HCT116 (cell line): ENCODE data around the gene KCNB1. TPM values are rescaled to one million over a fixed set of nuclear protein-coding genes. Genes with fewer than 3 reads are reported as not detected.

Experiments used
- ATAC-seq: fragments of 200-7000 bp; cut with Tn5 transposase; 2 replicates; pipeline ENCODE4 v1.9.1; 2020; ENCODE audit warnings: mild to moderate bottlenecking, moderate library complexity
- BruUV-seq: library from RNA; stranded (reverse); fragments of 400-500 nt; replicated peaks from 2 replicates; lab custom pipeline; 2021; lab: Mats Ljungman, UMichigan
- CTCF ChIA-PET: fragments of 300-600 bp; sonication (Branson Sonifier 250); formaldehyde crosslinking; loops from one replicate; lab custom pipeline; 2021; ENCODE audit warnings: antibody characterized with exemption; lab: Charles Lee
- POLR2A ChIA-PET: fragments of 300-600, 350-600 bp; sonication (Branson Sonifier 250); formaldehyde crosslinking; loops from one replicate; lab custom pipeline; 2021; ENCODE audit warnings: antibody characterized with exemption; lab: Charles Lee
- RAD21 ChIA-PET, 2 experiments: fragments of 300-600 bp; sonication (Branson Sonifier 250); formaldehyde crosslinking; loops; one replicate each; lab custom pipeline; 2023; ENCODE audit warnings: low total read pairs in 2 of 2; ENCODE audit not compliant: uncharacterized antibody in 2 of 2, unreplicated experiment in 2 of 2, low non-redundant PET in 1 of 2; lab: Charles Lee
- DNase-seq: peaks from one replicate; pipeline ENCODE4 v3.0.0-alpha.2; 2010; ENCODE audit warnings: low read depth, low spot score
- H2AFZ ChIP-seq: fragments of 200-600 bp; shearing (Covaris generic), sonication (generic); 2 replicates; pipeline ENCODE4 v1.6.1; 2017; ENCODE audit warnings: low read depth, mixed run types, mixed read lengths, antibody characterized with exemption, low read length; ENCODE audit not compliant: poor library complexity, severe bottlenecking
- H3K27ac ChIP-seq: 2 replicates; pipeline ENCODE4 v1.5.1; 2012; ENCODE audit warnings: low read depth, low read length
- H3K27me3 ChIP-seq: fragments of 200-600 bp; sonication (generic); 2 replicates; pipeline ENCODE4 v1.6.1; 2016; ENCODE audit warnings: mixed run types, low read length, mixed read lengths; ENCODE audit not compliant: insufficient read depth
- H3K36me3 ChIP-seq, 2 experiments: fragments of 200-500 bp in 1 of 2; fragments of 200-600 bp in 1 of 2; sonication (Bioruptor generic) in 1 of 2; sonication (generic) in 1 of 2; 2 replicates each; pipeline versions ENCODE4 v1.5.1 to v1.6.1; 2014 to 2016; ENCODE audit warnings: low read length in 2 of 2, inconsistent platforms in 1 of 2, mixed read lengths in 1 of 2, mixed run types in 1 of 2; ENCODE audit not compliant: insufficient read depth in 2 of 2, control insufficient read depth in 1 of 2
- H3K4me1 ChIP-seq, 2 experiments: fragments of 200-600 bp in 1 of 2; sonication (generic) in 1 of 2; 2 replicates each; pipeline versions ENCODE4 v1.5.1 to v1.6.1; 2012 to 2017; ENCODE audit warnings: low read length in 2 of 2, inconsistent platforms in 1 of 2, mild to moderate bottlenecking in 1 of 2, mixed read lengths in 1 of 2, mixed run types in 1 of 2, moderate library complexity in 1 of 2; ENCODE audit not compliant: insufficient read depth in 2 of 2, control insufficient read depth in 1 of 2
- H3K4me2 ChIP-seq: fragments of 200-600 bp; sonication (generic); 2 replicates; pipeline ENCODE4 v1.6.1; 2017; ENCODE audit warnings: mixed run types, low read length, mixed read lengths
- H3K4me3 ChIP-seq, 2 experiments: fragments of 200-600 bp in 1 of 2; sonication (generic) in 1 of 2; replicated peaks in 1 of 2; 2 replicates each; pipeline ENCODE4 v1.5.1; 2011 to 2016; ENCODE audit warnings: low read length in 2 of 2, control low read depth in 1 of 2, low read depth in 1 of 2, mild to moderate bottlenecking in 1 of 2, mixed read lengths in 1 of 2, mixed run types in 1 of 2
- H3K79me2 ChIP-seq: fragments of 200-600 bp; sonication (generic); 2 replicates; pipeline ENCODE4 v1.6.1; 2017; ENCODE audit warnings: mild to moderate bottlenecking, mixed run types, low read length, moderate library complexity, mixed read lengths; ENCODE audit not compliant: insufficient read depth
- H3K9ac ChIP-seq: fragments of 200-600 bp; sonication (generic); 2 replicates; pipeline ENCODE4 v1.6.1; 2016; ENCODE audit warnings: low read length, mixed read lengths
- H3K9me2 ChIP-seq: fragments of 200-600 bp; sonication (generic), shearing (Covaris generic); 2 replicates; pipeline ENCODE4 v1.6.1; 2017; ENCODE audit warnings: mixed run types, mild to moderate bottlenecking, moderate library complexity; ENCODE audit not compliant: insufficient read depth
- H3K9me3 ChIP-seq, 2 experiments: fragments of 200-500 bp in 1 of 2; fragments of 200-600 bp in 1 of 2; sonication (Bioruptor generic) in 1 of 2; sonication (generic) in 1 of 2; 2 replicates each; pipeline ENCODE4 v1.6.1; 2014 to 2017; ENCODE audit warnings: low read length in 2 of 2, mixed read lengths in 2 of 2, inconsistent platforms in 1 of 2, low read depth in 1 of 2, mild to moderate bottlenecking in 1 of 2, mixed run types in 1 of 2, moderate library complexity in 1 of 2; ENCODE audit not compliant: control insufficient read depth in 1 of 2, insufficient read depth in 1 of 2
- H4K20me1 ChIP-seq: fragments of 200-600 bp; sonication (generic), shearing (Covaris generic); 2 replicates; pipeline ENCODE4 v1.6.1; 2017; ENCODE audit warnings: mixed run types, mild to moderate bottlenecking, moderate library complexity; ENCODE audit not compliant: insufficient read depth
- EGR1 ChIP-seq: IDR thresholded peaks from 2 replicates; pipeline ENCODE4 v1.6.1; 2012; ENCODE audit warnings: low read depth
- ELF1 ChIP-seq: IDR thresholded peaks from 2 replicates; pipeline ENCODE4 v1.6.1; 2012; ENCODE audit warnings: low read depth, borderline replicate concordance
- EZH2 ChIP-seq: fragments of 200-600 bp; sonication (generic); IDR thresholded peaks from 2 replicates; pipeline ENCODE4 v1.6.1; 2017; ENCODE audit warnings: antibody characterized with exemption, mixed run types
- FOSL1 ChIP-seq: IDR thresholded peaks from 2 replicates; pipeline ENCODE4 v1.6.1; 2012; ENCODE audit warnings: low read depth
- RAD21 ChIP-seq: IDR thresholded peaks from 2 replicates; pipeline ENCODE4 v1.6.1; 2012; ENCODE audit warnings: low read depth, mild to moderate bottlenecking
- TCF7L2 ChIP-seq: IDR thresholded peaks from 2 replicates; pipeline ENCODE4 v1.7.0; 2011; ENCODE audit warnings: borderline replicate concordance, inconsistent platforms; ENCODE audit not compliant: insufficient read depth, insufficient read length; ENCODE audit errors: extremely low read depth
- intact Hi-C: fragments of 100-400 bp; cut with micrococcal nuclease; formaldehyde crosslinking; loops from 2 replicates; pipeline ENCODE4 v1.10.0; 2022
- total RNA-seq: library from RNA; stranded (reverse); gene quantifications from one replicate; pipeline ENCODE4 v1.2.1, GENCODE V29; 2021; ENCODE audit not compliant: unreplicated experiment
- TF ChIP-seq, protein P1 (sequence below): IDR thresholded peaks from 2 replicates; pipeline ENCODE4 v1.6.1; 2012
- TF ChIP-seq, protein P2 (sequence below): IDR thresholded peaks from 2 replicates; pipeline ENCODE4 v1.6.1; 2011; ENCODE audit warnings: mild to moderate bottlenecking, low read length, moderate library complexity; ENCODE audit not compliant: insufficient replicate concordance; ENCODE audit errors: extremely low read depth
- TF ChIP-seq, protein P3 (sequence below): IDR thresholded peaks from 2 replicates; pipeline ENCODE4 v1.6.1; 2012; ENCODE audit warnings: low read depth

The KCNB1 gene
- total RNA-seq, 1 experiment from 2014 or later: 0.79 TPM

DNA sequence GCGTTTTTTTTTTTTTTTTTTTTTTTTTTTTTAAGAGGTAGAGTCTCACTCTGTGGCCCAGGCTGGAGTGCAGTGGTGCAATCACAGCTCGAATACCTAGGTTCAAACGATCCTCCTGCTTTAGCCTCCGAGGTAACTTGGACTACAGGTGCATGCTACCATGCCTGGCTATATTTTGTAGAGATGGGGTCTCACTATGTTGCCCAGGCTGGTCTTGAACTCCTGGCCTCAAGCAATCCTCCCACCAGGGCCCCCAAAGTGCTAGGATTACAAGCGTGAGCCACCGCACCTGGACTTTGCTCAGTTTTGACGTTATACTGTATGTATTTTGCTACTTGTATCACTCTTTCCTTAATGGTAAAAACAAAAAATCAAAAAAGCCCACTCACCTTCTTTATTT lies 103.1 kb downstream of the KCNB1 start:
- no peak overlapping the region for H2AFZ ChIP-seq
- DNase-seq (no peak), ATAC-seq (no peak)
- no peak overlapping the region for H3K9ac ChIP-seq
- H3K27ac ChIP-seq: no peak overlapping the region
- TF ChIP-seq ELF1 (no peak), FOSL1 (no peak), TCF7L2 (no peak), RAD21 (no peak), EZH2 (no peak), EGR1 (no peak)
- TF ChIP-seq, protein P1, sequence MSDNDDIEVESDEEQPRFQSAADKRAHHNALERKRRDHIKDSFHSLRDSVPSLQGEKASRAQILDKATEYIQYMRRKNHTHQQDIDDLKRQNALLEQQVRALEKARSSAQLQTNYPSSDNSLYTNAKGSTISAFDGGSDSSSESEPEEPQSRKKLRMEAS: no peak
- TF ChIP-seq, protein P2, sequence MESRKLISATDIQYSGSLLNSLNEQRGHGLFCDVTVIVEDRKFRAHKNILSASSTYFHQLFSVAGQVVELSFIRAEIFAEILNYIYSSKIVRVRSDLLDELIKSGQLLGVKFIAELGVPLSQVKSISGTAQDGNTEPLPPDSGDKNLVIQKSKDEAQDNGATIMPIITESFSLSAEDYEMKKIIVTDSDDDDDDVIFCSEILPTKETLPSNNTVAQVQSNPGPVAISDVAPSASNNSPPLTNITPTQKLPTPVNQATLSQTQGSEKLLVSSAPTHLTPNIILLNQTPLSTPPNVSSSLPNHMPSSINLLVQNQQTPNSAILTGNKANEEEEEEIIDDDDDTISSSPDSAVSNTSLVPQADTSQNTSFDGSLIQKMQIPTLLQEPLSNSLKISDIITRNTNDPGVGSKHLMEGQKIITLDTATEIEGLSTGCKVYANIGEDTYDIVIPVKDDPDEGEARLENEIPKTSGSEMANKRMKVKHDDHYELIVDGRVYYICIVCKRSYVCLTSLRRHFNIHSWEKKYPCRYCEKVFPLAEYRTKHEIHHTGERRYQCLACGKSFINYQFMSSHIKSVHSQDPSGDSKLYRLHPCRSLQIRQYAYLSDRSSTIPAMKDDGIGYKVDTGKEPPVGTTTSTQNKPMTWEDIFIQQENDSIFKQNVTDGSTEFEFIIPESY: no peak
- TF ChIP-seq, protein P3, sequence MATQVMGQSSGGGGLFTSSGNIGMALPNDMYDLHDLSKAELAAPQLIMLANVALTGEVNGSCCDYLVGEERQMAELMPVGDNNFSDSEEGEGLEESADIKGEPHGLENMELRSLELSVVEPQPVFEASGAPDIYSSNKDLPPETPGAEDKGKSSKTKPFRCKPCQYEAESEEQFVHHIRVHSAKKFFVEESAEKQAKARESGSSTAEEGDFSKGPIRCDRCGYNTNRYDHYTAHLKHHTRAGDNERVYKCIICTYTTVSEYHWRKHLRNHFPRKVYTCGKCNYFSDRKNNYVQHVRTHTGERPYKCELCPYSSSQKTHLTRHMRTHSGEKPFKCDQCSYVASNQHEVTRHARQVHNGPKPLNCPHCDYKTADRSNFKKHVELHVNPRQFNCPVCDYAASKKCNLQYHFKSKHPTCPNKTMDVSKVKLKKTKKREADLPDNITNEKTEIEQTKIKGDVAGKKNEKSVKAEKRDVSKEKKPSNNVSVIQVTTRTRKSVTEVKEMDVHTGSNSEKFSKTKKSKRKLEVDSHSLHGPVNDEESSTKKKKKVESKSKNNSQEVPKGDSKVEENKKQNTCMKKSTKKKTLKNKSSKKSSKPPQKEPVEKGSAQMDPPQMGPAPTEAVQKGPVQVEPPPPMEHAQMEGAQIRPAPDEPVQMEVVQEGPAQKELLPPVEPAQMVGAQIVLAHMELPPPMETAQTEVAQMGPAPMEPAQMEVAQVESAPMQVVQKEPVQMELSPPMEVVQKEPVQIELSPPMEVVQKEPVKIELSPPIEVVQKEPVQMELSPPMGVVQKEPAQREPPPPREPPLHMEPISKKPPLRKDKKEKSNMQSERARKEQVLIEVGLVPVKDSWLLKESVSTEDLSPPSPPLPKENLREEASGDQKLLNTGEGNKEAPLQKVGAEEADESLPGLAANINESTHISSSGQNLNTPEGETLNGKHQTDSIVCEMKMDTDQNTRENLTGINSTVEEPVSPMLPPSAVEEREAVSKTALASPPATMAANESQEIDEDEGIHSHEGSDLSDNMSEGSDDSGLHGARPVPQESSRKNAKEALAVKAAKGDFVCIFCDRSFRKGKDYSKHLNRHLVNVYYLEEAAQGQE: no peak
- peaks cover 14 to 20% of the 10 kb centered on the region in 2 experiments; a peak in 3 of 4 replicates for H3K4me1 ChIP-seq
- H3K9me2 ChIP-seq: no peaks in the 10 kb centered on the region
- H4K20me1 ChIP-seq: no peaks in the 10 kb centered on the region
- H3K4me2 ChIP-seq: no peak overlapping the region
- ChIA-PET RAD21 (no interaction called here), CTCF (interaction anchor here (1.2 kb wide), 1 partner anchor 105 kb away, joined by 4 read pairs; no protein-coding TSS in a partner anchor), POLR2A (no interaction called here)
- H3K79me2 ChIP-seq: no peaks in the 10 kb centered on the region
- intact Hi-C loops: no loop called here
- H3K9me3 ChIP-seq: no peaks in the 10 kb centered on the region
- peaks cover 5% of the 10 kb centered on the region; the same call in 1 of the 2 replicates for H3K27me3 ChIP-seq
- BruUV-seq: no TSS peak
- H3K4me3 ChIP-seq: no peak overlapping the region
- H3K36me3 ChIP-seq: no peaks in the 10 kb centered on the region
